Endometrium (tissue), 2 donors: ENCODE results near the gene CTNNA1.
"Not testable (repeated sequence)": the region's sequence is repeated elsewhere in the genome, so short reads cannot be mapped to it uniquely, and the experiment has no call there.

ENCODE experiments used
- FAIRE-seq: peaks from 2 replicates; lab custom pipeline; 2012; peaks lifted over from hg19 to GRCh38; lab: Jason Lieb, UNC
- donor health status: control.
- donor health status: control.

CTNNA1 gene, protein sequence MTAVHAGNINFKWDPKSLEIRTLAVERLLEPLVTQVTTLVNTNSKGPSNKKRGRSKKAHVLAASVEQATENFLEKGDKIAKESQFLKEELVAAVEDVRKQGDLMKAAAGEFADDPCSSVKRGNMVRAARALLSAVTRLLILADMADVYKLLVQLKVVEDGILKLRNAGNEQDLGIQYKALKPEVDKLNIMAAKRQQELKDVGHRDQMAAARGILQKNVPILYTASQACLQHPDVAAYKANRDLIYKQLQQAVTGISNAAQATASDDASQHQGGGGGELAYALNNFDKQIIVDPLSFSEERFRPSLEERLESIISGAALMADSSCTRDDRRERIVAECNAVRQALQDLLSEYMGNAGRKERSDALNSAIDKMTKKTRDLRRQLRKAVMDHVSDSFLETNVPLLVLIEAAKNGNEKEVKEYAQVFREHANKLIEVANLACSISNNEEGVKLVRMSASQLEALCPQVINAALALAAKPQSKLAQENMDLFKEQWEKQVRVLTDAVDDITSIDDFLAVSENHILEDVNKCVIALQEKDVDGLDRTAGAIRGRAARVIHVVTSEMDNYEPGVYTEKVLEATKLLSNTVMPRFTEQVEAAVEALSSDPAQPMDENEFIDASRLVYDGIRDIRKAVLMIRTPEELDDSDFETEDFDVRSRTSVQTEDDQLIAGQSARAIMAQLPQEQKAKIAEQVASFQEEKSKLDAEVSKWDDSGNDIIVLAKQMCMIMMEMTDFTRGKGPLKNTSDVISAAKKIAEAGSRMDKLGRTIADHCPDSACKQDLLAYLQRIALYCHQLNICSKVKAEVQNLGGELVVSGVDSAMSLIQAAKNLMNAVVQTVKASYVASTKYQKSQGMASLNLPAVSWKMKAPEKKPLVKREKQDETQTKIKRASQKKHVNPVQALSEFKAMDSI

DNA sequence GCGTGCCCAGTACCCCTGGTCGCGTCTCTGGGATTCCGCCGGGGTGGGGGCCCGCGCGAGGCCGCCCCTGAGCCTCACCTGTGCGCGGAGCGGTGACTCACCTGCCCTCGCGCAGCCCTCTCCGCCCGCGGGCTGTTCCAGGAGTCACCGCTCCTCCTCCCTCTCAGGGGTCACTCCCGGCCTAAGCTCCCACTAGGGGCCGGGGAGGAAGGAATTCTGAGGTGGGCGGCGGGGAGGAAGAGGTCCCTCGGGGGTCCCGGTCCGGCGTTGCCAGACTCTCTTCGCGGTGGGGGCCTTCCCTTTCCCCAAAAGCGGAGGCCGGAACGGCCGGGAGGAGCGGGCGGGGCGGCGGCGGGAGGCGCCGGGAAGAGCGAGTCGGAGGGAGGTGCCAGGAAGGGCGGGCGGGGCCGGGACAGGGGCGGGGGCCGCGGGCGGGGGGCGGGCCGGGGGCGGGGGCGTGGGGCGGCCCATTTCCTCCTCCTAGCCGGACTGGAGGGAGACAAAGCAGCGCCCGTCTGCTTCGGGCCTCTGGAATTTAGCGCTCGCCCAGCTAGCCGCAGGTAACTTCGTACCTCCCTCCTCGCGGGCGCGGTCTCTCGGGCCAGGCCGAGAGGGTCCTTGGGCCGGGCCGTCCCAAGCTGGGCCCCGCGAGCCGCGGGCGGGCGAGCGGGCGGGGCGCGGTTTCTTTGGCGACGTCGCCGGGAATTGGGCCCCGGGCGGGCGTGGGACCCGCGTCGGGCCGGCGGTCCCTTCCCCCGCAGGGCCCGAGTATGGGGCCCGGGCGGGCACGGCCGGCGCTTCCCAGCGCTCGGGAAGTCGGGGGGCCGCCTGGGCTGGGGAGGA, at the start of gene CTNNA1:
CTNNA1 (plus strand) TSS at position 475 of the 843 bp plus-strand sequence. CDS start 28,500 bp downstream, outside the sequence.
- FAIRE-seq = no peak

DNA sequence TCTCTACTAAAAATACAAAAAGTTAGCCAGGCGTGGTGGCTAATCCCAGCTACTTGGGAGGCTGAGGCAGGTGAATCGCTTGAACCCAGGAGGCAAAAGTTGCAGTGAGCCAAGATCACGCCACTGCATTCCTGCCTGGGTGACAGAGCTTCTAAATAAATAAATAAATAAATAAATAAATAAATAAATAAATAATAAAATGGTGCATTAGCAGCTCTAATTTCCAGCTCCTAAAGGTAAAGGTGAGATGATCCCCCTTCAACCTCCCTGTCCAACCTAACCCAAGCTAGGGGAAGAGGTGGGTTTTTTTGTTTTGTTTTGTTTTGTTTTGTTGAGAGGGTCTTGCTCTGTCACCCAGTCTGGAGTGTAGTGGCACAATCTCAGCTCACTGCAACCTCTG, 49.4 kb upstream of the CTNNA1 start:
- FAIRE-seq = not testable (repeated sequence)

DNA sequence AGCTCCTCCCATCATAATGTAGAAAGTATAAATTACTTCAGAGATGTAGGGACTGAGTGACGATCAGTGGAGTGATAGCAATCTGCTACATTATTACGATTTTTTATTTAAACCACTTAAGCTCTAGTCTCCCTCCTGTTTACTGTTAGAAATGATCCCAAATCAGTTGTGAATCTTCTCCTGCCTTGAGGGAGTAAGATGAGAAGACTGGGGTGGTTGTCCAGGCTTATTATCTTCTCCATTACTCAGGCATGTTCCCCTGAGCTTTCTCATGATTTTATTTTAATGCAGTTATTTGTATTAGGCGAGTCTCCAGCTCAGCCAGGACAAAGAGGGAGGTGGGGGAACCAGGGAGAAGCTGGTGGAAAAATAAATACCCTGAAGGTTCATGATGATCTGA, 48.2 kb upstream of the CTNNA1 start:
- FAIRE-seq = no peak

DNA sequence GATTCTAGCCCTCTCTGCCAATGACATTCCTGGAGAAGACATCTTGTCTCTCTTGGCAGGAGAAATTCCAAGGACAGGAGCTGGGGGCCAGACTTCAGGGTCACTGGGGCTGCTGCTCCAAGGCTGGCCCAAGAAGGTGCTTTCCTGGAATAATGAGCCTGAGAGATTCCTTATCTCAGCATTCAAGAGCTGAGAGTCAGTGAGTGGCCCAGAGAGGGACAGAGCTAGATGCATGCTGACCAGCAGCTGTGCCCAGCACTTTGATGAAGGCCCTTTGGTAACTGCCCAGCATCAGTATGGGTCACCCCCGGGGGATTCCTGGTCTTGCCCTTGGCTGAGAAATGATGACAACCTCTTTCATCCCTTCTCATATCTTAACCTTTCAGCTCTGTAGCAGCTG, 47.7 kb upstream of the CTNNA1 start:
- no peak for FAIRE-seq

DNA sequence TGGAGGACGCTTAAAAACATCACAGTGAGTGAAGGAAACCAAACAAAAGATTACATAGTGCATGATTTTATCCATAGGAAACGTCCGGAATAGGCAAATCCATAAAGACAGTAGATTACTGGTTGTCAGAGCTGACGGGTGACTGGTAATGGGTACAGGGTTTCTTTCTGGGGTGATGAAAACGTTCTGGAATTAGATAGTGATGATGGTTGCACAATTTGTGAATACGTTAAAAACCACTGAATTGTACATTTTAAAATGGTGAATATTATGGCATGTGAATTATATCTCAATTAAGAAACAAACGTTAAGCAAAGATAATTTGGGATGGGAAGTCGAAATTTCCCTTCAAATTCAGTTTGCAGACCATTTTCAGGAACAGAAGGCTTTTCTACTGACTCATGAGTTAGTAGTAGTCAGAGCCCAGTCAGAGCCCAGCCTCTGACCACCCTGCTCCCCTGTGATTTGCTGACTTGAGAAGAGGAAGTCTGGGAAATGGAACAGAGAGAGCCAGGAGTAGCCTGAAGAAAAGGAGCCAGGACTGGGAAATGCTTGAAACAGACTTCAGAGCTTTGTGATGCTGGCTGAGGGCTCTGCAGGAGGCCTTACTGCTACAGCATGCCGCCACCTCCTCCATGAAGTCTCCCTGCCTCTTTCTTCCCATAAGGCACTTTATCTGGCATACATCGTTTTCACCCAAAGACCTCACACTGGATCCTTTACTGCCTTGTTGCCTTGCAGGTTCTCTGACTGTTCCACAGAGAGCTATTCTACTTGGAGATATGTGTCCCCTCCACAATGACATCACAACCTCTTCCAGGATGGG, 46.4 kb upstream of the CTNNA1 start:
- FAIRE-seq = no peak

DNA sequence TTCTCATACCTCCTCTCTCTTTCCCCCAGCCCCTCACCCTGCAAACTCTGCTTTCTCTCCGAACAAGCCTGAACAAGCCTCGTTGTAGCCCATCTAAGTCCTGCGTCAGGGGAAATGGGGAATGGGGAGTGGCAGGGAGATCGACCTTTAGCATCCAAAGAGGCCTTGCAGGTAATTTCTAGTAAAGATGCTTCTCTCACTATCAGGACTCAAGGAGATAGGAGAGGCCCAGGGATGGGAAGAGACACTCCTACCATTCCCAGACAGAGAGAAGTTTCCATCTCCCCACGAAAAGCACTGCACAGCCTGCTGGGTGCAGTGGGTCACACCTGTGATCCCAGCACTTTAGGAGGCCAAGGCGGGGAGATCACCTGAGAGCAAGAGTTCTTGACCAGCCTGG, 44.4 kb upstream of the CTNNA1 start:
- no peak for FAIRE-seq

DNA sequence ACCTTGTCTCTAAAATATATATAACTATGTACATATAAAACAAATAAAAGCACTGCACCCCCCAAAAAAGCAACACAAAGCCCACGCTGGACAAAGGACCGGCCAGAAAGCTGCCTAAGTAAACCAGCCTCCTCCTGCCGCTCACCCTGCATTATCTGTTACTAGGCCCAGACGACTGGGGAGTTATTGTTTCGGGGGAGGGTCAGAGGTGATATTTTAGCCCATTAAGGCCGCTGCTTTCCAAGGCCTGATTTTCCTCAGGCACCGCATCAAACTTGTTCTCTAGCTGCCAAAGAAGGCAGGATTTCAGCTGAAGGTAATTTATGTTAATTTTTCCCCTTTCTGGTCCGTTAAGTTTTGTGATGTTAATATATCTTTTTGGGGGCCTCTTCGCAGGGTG, 44.0 kb upstream of the CTNNA1 start:
- no peak for FAIRE-seq

DNA sequence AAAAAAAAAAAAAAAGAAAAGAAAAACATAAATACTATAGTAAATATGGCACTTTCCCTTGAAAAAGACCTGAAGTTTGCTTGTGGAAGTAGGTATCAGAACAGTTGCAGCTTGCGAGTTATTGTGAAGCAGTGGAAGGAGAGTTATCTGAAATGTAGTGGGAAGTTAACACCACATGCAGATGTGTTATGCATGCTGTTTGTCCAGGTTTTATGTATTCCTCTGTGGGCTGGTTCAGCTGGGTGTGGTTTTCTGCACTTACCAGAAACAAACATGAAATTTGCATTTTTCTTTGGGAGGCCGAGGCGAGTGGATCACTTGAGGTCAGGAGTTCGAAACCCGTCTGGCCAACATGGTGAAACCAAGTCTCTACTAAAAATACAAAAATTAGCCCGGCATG, 42.1 kb upstream of the CTNNA1 start:
- FAIRE-seq = no peak

DNA sequence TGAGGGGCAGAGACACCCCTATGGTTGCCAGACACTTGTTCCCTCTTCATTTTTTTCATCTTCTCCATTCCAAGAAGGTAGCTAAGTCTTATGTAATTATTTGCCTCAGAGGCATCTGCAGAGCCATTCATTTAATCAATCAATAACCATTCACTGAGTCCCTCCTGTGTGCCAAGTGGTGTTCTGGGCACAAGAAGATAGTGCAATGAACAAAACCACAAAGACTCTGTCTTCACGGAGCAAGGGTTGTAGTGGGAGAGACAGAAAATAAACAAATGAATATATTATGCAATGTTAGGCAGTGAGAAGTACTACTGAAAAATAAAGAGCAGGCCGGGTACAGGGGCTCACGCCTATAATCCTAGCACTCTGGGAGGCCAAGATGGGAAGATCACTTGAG, 41.4 kb upstream of the CTNNA1 start:
- FAIRE-seq = no peak

DNA sequence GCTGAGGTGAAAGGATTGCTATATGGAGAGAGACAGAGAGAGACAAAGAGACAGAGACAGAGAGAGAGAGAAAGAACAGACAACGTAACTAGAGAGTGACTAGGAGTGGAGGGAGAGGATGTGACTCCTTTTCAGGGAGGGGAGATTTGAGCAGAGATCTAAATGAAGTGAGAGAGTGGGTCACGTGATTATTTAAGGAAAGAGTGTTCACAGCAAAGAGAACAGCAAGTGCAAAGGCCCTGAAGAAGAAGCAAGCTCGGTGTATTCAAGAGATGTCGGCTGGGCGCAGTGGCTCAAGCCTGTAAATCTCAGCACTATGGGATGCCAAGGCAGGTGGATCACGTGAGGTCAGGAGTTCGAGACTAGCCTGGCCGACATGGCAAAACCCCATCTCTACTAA, 40.9 kb upstream of the CTNNA1 start:
- FAIRE-seq = no peak

DNA sequence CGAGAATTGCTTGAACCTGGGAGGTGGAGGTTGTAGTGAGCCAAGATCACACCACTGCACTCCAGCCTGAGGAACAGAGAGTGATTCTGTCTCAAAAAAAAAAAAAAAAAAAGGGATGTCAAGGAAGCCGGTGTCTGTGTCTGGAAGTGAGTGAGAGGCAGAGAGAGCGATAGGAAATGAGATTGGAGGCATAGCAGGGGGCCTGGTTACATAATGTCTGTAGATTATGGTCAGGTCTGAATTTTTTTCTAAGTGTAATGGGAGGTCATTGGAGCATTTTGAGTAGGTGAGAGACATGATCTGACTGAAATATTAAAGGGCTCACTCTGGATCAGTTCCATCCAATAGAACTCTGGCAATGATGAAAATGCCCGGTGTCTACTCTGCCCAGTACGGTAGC, 40.4 kb upstream of the CTNNA1 start:
- FAIRE-seq = no peak

DNA sequence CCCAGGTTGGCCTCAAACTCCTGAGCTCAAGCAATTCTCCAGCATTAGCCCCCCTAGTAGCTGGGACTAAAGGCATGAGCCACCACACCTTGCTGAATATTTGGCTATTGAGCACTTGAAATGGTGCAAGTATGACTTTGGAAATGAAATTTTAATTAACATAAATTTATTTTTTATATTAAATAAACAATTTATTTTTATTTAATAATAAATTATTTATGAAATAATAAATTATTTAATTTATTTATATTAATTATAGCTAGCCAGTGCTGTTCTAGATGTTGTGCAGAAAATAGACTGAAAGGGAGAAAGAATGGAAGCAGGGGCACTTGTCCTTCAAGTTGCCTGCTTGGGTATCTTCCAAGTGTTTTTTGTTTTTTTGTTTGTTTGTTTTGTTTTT, 40.0 kb upstream of the CTNNA1 start:
- FAIRE-seq = no peak

DNA sequence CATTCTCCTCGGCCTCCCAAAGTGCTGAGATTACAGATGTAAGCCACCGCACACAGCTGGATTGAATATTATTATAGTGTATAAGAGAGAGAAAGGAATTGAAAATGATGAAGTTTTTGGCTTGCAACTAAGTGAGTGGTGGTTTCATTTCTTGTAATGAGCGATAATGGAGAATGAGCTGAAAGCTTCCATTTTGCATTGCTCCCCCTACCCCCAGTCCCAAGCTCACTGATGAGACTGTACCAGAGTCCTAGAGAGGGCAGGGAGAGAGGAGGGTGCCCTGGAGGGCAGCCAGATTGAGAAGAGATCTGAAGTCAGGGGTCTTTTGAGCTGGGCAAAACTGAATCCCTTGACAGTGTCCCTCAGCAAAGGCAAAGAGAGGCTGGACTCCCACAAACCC, 38.5 kb upstream of the CTNNA1 start:
- no peak for FAIRE-seq

DNA sequence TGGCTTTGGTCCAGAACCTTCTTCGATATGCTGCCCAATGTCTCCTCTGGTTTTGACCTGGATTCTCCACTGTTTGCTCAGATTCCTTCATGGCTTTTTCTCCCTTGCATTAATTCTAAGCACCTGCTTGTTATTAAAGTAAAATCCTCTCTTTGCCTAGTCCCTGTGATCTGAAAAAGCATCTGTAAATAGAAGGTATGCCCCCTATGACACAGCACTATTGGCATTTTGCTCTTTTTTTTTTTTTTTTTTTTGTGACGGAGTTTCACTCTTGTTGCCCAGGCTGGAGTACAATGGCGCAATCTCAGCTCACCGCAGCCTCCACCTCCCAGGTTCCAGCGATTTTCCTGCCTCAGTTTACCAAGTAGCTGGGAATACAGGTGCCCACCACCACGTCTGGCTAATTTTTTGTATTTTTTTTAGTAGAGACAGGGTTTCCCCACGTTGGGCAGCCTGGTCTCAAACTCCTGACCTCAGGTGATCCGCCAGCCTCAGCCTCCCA, 37.2 kb upstream of the CTNNA1 start:
- not testable (repeated sequence) for FAIRE-seq

DNA sequence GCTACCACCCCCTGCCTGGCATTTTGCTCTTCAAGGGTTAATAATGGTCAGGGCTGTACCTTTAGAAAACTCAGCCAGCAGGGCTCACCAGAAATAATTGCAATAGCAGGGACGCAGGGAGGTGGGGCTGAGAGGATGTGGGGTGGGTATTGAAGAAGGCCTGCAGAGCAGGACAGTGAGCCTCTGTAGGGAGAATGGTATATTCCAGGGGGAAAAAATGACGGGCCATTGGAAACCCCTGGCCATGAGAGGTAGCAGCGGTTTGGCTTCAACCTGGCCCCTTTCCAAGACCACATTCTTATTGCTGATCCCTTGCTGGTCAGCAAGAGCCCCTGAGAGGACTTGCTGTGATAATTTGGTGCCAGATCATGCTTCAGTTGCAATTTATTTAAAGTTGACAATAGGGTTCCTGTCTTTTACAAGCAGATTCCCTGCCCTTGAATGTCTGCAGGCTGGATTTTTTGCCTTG, 36.7 kb upstream of the CTNNA1 start:
- FAIRE-seq = no peak

DNA sequence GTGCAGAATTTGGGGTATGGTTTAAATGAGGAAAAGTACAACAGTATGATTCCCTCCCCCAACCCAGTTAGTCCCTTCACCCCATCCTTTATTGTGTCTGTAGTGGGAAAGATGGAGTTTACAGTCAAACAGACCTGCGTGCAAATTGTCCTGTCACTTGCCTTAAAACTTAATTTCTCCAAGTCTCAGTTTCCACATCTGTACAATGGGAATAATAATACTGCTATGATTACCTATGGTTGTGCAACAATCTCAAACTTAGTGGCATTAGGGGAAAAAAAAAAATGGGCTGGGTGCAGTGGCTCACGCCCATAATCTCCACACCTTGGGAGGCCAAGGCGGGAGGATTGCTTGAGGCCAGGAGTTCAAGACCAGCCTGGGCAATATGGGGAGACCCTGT, 35.8 kb upstream of the CTNNA1 start:
- no peak for FAIRE-seq

DNA sequence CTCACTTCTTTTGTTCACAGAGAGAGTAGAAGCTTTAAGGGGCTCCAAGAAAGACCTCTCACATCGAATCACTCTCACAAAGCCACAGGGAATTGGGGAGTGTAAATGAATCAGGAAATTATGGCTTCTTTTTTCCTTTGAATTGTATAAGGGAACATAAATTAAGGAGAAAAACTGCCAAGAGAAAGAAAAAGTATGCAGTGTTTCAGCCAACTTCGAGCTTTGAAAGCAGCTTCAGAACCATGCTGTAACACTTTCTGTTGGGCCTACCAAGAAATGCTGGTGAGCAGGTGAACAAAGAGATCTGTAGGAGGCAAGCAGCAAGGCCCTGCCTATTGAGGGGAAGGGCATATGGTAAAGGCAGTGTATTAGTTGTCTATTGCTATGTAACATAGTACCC, 33.4 kb upstream of the CTNNA1 start:
- no peak for FAIRE-seq

DNA sequence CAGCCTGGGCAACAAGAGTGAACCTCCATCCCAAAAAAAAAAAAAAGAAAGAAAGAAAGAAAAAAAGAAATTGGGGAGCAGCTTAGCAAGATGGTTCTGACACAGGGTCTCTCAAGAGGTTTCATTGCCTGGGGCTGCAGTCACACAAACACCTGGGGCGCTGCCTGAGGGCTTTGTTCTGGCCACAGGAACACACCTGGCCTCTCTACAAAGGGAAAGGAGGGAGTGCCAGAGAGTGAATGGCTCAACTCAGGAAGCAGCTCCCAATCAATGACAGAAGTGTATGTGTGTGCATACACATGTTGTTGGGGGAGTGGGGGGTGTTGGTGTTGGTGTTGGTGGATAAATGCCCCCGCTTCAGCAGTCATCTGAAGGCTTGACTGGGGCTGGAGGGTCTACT, 32.4 kb upstream of the CTNNA1 start:
- no peak for FAIRE-seq

DNA sequence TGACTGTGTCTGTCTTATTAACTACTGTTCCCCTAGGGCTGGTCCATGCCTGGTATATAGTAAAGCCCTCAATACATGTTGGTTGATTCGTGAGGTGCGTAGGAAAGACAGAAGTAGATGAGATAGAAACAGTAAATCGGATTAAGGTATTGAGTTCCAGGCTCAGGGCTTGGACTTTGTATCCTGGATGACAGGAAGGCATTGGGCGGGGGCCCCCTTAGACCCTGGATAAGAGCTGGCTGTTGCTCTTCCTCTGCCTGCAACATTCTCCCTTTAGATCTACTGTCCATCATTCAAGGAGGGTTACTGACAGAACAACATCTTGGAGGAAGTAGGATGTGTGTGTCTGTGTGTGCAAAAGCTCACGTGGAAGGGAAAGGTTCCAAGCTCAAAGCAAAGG, 31.2 kb upstream of the CTNNA1 start:
- no peak for FAIRE-seq

DNA sequence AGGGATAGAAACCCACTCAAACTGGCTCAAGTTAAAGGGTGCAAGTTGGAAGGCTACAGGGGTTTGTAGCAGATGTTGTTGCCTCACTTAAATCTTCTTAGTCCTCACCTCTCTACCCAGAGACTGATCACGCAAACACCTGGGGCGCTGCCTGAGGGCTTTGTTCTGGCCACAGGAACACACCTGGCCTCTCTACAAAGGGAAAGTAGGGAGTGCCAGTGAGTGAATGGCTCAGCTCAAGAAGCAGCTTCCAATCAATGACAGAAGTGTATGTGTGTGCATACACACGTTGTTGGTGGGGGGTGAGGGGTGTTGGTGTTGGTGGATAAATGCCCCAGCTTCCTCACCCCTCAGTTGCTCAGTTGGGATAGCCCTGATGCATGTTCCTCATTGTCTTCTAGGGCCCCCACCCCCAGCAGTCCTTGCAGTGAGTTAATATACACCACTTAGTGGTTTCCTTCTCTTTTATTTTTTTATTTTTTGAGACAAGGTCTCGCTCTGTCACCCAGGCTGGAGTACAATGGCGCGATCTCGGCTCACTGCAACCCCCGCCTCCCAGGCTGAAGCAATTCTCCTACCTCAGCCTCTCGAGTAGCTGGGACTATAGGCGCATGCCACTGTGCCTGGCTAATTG, 30.6 kb upstream of the CTNNA1 start:
- FAIRE-seq = no peak
